CD4-positive, CD25-positive, alpha-beta regulatory T cell (primary cell): Measurements from ENCODE around the gene OPRM1. TPM values are rescaled to one million over a fixed set of nuclear protein-coding genes. Genes with fewer than 3 reads are reported as not detected.

Experiments used
- ATAC-seq, 2 donors: fragments of 150-1000 bp; cut with Tn5 transposase; one replicate each; pipeline ENCODE4 v1.10.0; 2021; ENCODE audit warnings: low read depth in 2 of 2, moderate number of reproducible peaks in 2 of 2, moderate library complexity in 1 of 2
- DNase-seq, 3 donors: peaks; one replicate each; pipeline versions ENCODE4 v3.0.0 to v3.0.0-alpha.2; 2012 to 2022; ENCODE audit warnings: mixed read lengths in 1 of 3
- H3K27ac ChIP-seq: one replicate; pipeline ENCODE4 v1.7.0; 2013; ENCODE audit warnings: mild to moderate bottlenecking, low read length; ENCODE audit not compliant: insufficient read depth, poor library complexity, severe bottlenecking
- H3K27me3 ChIP-seq: one replicate; pipeline ENCODE4 v1.7.0; 2013; ENCODE audit warnings: low read length; ENCODE audit not compliant: control insufficient read depth, insufficient read depth
- H3K36me3 ChIP-seq: one replicate; pipeline ENCODE4 v1.7.0; 2013; ENCODE audit warnings: mild to moderate bottlenecking, low read length, moderate library complexity; ENCODE audit not compliant: control insufficient read depth, insufficient read depth
- H3K4me1 ChIP-seq: 2 replicates; pipeline ENCODE4 v1.7.0; 2013; ENCODE audit warnings: mild to moderate bottlenecking, low read length; ENCODE audit not compliant: insufficient read depth, control insufficient read depth, poor library complexity, severe bottlenecking
- H3K4me3 ChIP-seq: one replicate; pipeline ENCODE4 v1.7.0; 2013; ENCODE audit warnings: low read depth, mild to moderate bottlenecking, low read length, moderate library complexity
- H3K9me3 ChIP-seq, 2 experiments: 1 replicate in 1 of 2; 2 replicates in 1 of 2; pipeline ENCODE4 v1.7.0; 2013; ENCODE audit warnings: low read length in 2 of 2, mild to moderate bottlenecking in 1 of 2, moderate library complexity in 1 of 2; ENCODE audit not compliant: control insufficient read depth in 2 of 2
- H3K27ac Mint-ChIP-seq, 3 donors: one replicate each; pipeline ENCODE4 v1.8.0; 2020 to 2022; ENCODE audit warnings: mild to moderate bottlenecking in 3 of 3, mixed read lengths in 3 of 3, moderate library complexity in 2 of 3
- H3K27me3 Mint-ChIP-seq: one replicate; pipeline ENCODE4 v1.8.0; 2022; ENCODE audit warnings: mild to moderate bottlenecking, mixed read lengths
- H3K36me3 Mint-ChIP-seq: one replicate; pipeline ENCODE4 v1.8.0; 2020; ENCODE audit warnings: mixed read lengths
- H3K4me1 Mint-ChIP-seq, 4 donors: one replicate each; pipeline ENCODE4 v1.8.0; 2020 to 2022; ENCODE audit warnings: mixed read lengths in 4 of 4, mild to moderate bottlenecking in 1 of 4
- H3K4me3 Mint-ChIP-seq, 4 donors: one replicate each; pipeline ENCODE4 v1.8.0; 2020 to 2022; ENCODE audit warnings: mild to moderate bottlenecking in 4 of 4, mixed read lengths in 4 of 4, moderate library complexity in 3 of 4
- H3K9me3 Mint-ChIP-seq, 7 donors: one replicate each; pipeline ENCODE4 v1.8.0; 2020 to 2022; ENCODE audit warnings: mixed read lengths in 7 of 7, mild to moderate bottlenecking in 3 of 7, moderate library complexity in 2 of 7
- polyA plus RNA-seq, 4 donors: library from polyadenylated mRNA; unstranded; fragments of 300-500 nt; fragmentation: Illumina TruSeq; gene quantifications; one replicate each; pipeline ENCODE4 v1.2.3, GENCODE V29; 2021
- total RNA-seq: library from RNA; stranded (reverse); gene quantifications from one replicate; pipeline ENCODE4 v1.2.3, GENCODE V29; 2022

OPRM1 gene
- total and polyA plus RNA-seq, 5 donors from 2014 or later, result not detected

DNA sequence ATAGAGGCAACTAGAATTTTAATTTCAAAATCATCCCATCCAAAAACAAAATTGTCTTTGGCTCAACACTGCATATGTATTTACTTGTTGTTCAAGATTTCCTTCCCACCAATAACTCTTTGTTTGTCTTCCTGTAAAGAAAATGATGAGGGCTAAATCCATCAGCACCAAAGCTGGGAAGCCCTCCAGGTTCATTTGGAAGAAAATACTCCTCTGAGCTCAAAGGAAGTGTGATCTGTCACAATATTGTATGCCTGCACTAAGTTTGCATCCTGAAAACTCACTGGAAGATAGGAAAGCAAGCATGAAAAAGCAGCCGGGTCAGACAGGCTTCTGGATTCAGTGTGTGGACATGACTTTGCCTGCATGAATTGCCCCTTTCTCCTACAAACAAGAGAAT is 28.7 kb upstream of the OPRM1 start:
- Histone ChIP-seq H3K36me3 (no peaks in the 10 kb centered on the region), H3K9me3 (no peaks in the 10 kb centered on the region), H3K4me3 (no peak overlapping the region), H3K4me1 (no peaks in the 10 kb centered on the region), H3K27me3 (no peaks in the 10 kb centered on the region), H3K27ac (no peak overlapping the region)
- Mint-ChIP-seq H3K36me3 (no peaks in the 10 kb centered on the region), H3K4me3 (no peak overlapping the region), H3K27me3 (no peaks in the 10 kb centered on the region), H3K9me3 (peaks cover 0 to 4% (median 2%) of the 10 kb centered on the region in 7 donors), H3K4me1 (no peaks in the 10 kb centered on the region), H3K27ac (no peak overlapping the region)
- ATAC-seq (no peak), DNase-seq (no peak)

GRCh38 chr6:154012852-154013251 is 26.2 kb upstream of the OPRM1 start:
- H3K36me3 ChIP-seq, result no peaks in the 10 kb centered on the region
- Mint-ChIP-seq H3K27me3 (no peaks in the 10 kb centered on the region), H3K4me3 (no peak overlapping the region), H3K4me1 (no peaks in the 10 kb centered on the region), H3K27ac (no peak overlapping the region), H3K9me3 (peaks cover 0 to 2% (median 0%) of the 10 kb centered on the region in 7 donors), H3K36me3 (no peaks in the 10 kb centered on the region)
- H3K4me1 ChIP-seq, result no peaks in the 10 kb centered on the region
- DNase-seq (no peak), ATAC-seq (no peak)
- no peaks in the 10 kb centered on the region for H3K9me3 ChIP-seq
- H3K4me3 ChIP-seq, result no peak overlapping the region
- no peak overlapping the region for H3K27ac ChIP-seq
- H3K27me3 ChIP-seq, result no peaks in the 10 kb centered on the region

DNA sequence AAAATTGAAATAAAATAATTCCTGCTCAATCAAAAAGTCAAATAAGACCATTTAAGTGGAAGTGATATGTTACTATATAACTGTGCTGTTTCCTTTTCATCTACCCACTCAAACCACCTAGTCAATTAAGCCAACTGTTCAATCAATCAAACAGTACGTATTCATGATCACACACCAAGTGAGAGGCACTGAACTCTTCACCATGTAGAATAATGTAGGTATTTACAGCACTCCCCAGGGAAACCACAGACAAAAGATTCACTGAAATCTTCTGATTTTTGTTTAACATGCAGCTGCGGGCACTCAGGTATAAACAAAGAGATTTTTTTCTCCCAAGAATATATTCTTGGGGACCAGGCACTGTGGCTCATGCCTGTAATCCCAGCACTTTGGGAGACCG is 21.3 kb upstream of the OPRM1 start:
- ATAC-seq (no peak), DNase-seq (no peak)
- Mint-ChIP-seq H3K27ac (no peak overlapping the region), H3K36me3 (no peaks in the 10 kb centered on the region), H3K4me3 (no peak overlapping the region), H3K4me1 (no peaks in the 10 kb centered on the region), H3K27me3 (no peaks in the 10 kb centered on the region), H3K9me3 (peaks cover 0 to 9% (median 1%) of the 10 kb centered on the region in 7 donors)
- Histone ChIP-seq H3K36me3 (no peaks in the 10 kb centered on the region), H3K27ac (no peak overlapping the region), H3K27me3 (no peaks in the 10 kb centered on the region), H3K9me3 (no peaks in the 10 kb centered on the region), H3K4me3 (no peak overlapping the region), H3K4me1 (no peaks in the 10 kb centered on the region)

DNA sequence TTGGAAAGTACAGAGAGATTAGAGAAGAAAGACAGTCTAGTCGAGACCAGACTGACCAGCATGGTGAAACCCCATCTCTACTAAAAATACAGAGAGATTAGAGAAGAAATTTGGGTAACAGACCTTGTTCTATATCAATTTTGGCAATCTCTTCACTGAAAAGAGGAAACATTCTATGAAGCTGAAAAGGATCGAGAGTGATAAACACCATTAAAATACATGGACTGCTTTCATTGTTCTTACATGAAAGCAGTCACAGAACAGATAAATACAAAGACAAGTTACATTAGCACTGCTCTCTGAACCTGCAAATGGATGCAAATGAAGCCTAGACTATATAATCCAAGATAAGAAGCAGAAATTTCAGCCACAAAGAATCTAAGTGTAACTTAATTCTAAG is 8.4 kb upstream of the OPRM1 start:
- Mint-ChIP-seq H3K27me3 (peaks cover 10% of the 10 kb centered on the region), H3K36me3 (no peaks in the 10 kb centered on the region), H3K4me1 (no peaks in the 10 kb centered on the region), H3K27ac (no peak overlapping the region), H3K4me3 (no peak overlapping the region), H3K9me3 (peaks cover 0 to 8% (median 0%) of the 10 kb centered on the region in 7 donors)
- no peaks in the 10 kb centered on the region for H3K9me3 ChIP-seq
- H3K4me1 ChIP-seq, result no peaks in the 10 kb centered on the region
- H3K36me3 ChIP-seq, result no peaks in the 10 kb centered on the region
- DNase-seq (no peak), ATAC-seq (no peak)
- H3K27ac ChIP-seq, result no peak overlapping the region
- H3K4me3 ChIP-seq, result no peak overlapping the region
- H3K27me3 ChIP-seq, result peaks cover 3% of the 10 kb centered on the region

GRCh38 chr6:154041001-154041400 is 2.0 kb downstream of the OPRM1 start:
- Histone ChIP-seq H3K27me3 (peaks cover 6% of the 10 kb centered on the region), H3K9me3 (no peaks in the 10 kb centered on the region), H3K27ac (no peak overlapping the region), H3K36me3 (no peaks in the 10 kb centered on the region), H3K4me3 (no peak overlapping the region), H3K4me1 (no peaks in the 10 kb centered on the region)
- DNase-seq (no peak), ATAC-seq (no peak)
- H3K9me3 Mint-ChIP-seq, result peaks cover 0 to 4% (median 0%) of the 10 kb centered on the region in 7 donors
- H3K4me3 Mint-ChIP-seq, result no peak overlapping the region
- H3K4me1 Mint-ChIP-seq, result no peaks in the 10 kb centered on the region
- H3K36me3 Mint-ChIP-seq, result no peaks in the 10 kb centered on the region
- H3K27ac Mint-ChIP-seq, result no peak overlapping the region
- H3K27me3 Mint-ChIP-seq, result peaks cover 15% of the 10 kb centered on the region

- Mint-ChIP-seq H3K27me3 (peaks cover 8% of the 10 kb centered on the region), H3K27ac (no peak overlapping the region), H3K4me3 (no peak overlapping the region), H3K9me3 (peaks cover 0 to 4% (median 1%) of the 10 kb centered on the region in 7 donors), H3K4me1 (no peaks in the 10 kb centered on the region), H3K36me3 (no peaks in the 10 kb centered on the region)
- no peak for DNase-seq
- no peaks in the 10 kb centered on the region for H3K36me3 ChIP-seq
- H3K27ac ChIP-seq, result no peak overlapping the region
- H3K4me1 ChIP-seq, result no peaks in the 10 kb centered on the region
- no peaks in the 10 kb centered on the region for H3K27me3 ChIP-seq
- ATAC-seq, result no peak
- H3K9me3 ChIP-seq, result no peaks in the 10 kb centered on the region
- H3K4me3 ChIP-seq, result no peak overlapping the region
Measured at GRCh38 chr6:154053141-154053540, 14.1 kb downstream of the OPRM1 start.

DNA sequence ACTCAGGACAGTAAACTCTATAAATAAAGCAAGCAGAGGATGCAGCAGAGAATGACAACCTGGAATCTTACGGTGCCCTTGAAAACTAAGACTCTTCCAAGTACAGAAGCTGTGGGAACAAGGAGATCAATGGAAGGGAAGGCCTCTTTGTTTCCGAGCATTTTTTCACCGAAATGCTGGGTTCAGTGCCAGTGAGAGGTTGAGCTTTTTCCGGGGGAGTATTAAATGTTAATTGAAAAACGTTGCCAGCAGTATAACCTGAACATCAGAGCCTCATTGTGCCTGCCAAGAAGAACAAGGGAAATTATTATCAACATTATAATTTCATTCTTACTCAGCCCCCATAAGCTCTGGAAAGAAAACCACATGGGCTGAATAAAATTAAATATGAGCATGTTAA is 17.5 kb downstream of the OPRM1 start:
- ATAC-seq, result no peak
- Mint-ChIP-seq H3K4me1 (no peaks in the 10 kb centered on the region), H3K9me3 (peaks cover 0 to 4% (median 2%) of the 10 kb centered on the region in 7 donors), H3K4me3 (no peak overlapping the region), H3K27ac (no peak overlapping the region), H3K36me3 (no peaks in the 10 kb centered on the region), H3K27me3 (peaks cover 5% of the 10 kb centered on the region)
- Histone ChIP-seq H3K9me3 (no peaks in the 10 kb centered on the region), H3K4me3 (no peak overlapping the region), H3K36me3 (no peaks in the 10 kb centered on the region), H3K27me3 (no peaks in the 10 kb centered on the region), H3K4me1 (no peaks in the 10 kb centered on the region), H3K27ac (no peak overlapping the region)
- no peak for DNase-seq

DNA sequence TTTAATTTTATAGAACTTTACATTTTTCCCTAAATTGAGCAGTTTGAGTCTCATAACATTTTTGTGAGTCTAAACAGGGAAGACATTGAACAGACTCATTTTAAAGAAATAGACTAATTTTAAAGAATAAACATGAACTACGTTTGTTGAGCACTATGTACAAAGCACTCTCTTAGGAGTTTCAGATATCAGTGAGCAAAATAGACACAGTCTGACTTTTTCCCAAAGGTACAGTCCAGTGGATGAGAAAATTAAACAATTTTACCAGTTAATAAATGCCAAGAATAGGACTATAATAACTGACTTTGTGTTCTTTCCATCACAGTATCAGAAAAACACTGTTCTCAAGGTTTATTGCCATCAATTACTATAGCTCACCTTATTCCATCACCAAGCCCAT is 18.1 kb downstream of the OPRM1 start:
- no peaks in the 10 kb centered on the region for H3K36me3 Mint-ChIP-seq
- H3K36me3 ChIP-seq, result no peaks in the 10 kb centered on the region
- H3K4me1 Mint-ChIP-seq, result no peaks in the 10 kb centered on the region
- peaks cover under 1% of the 10 kb centered on the region for H3K27me3 Mint-ChIP-seq
- no peak overlapping the region for H3K27ac Mint-ChIP-seq
- no peak for ATAC-seq
- no peaks in the 10 kb centered on the region for H3K27me3 ChIP-seq
- no peak overlapping the region for H3K4me3 Mint-ChIP-seq
- H3K4me1 ChIP-seq, result no peaks in the 10 kb centered on the region
- peaks cover 0 to 4% (median 0%) of the 10 kb centered on the region in 7 donors for H3K9me3 Mint-ChIP-seq
- no peak overlapping the region for H3K27ac ChIP-seq
- H3K4me3 ChIP-seq, result no peak overlapping the region
- no peaks in the 10 kb centered on the region for H3K9me3 ChIP-seq
- DNase-seq, result no peak
